Endodermal cell (in vitro differentiated cells): ENCODE results near the gene TIAM1. TPM values are rescaled to one million over a fixed set of nuclear protein-coding genes. Genes with fewer than 3 reads are reported as not detected.

Source experiments
- DNase-seq: peaks from one replicate; pipeline ENCODE4 v3.0.0-alpha.2; 2017
- H3K27ac ChIP-seq: 2 replicates; pipeline ENCODE4 v1.5.1; 2013; ENCODE audit warnings: mild to moderate bottlenecking, low read depth, low read length, moderate library complexity
- H3K27me3 ChIP-seq: 2 replicates; pipeline ENCODE4 v1.6.1; 2013; ENCODE audit warnings: mild to moderate bottlenecking, low read length, moderate library complexity; ENCODE audit not compliant: insufficient read depth, control insufficient read depth, poor library complexity, severe bottlenecking
- H3K36me3 ChIP-seq: 2 replicates; pipeline ENCODE4 v1.7.0; 2013; ENCODE audit warnings: mild to moderate bottlenecking, low read length, moderate library complexity; ENCODE audit not compliant: control insufficient read depth, insufficient read depth
- H3K4me1 ChIP-seq: one replicate; pipeline ENCODE4 v1.7.0; 2013; ENCODE audit warnings: low read length; ENCODE audit not compliant: control insufficient read depth, insufficient read depth
- H3K4me3 ChIP-seq: 2 replicates; pipeline ENCODE4 v1.5.1; 2013; ENCODE audit warnings: mild to moderate bottlenecking, low read length, moderate library complexity
- H3K9ac ChIP-seq: 2 replicates; pipeline ENCODE4 v1.6.1; 2013; ENCODE audit warnings: mild to moderate bottlenecking, low read length, moderate library complexity; ENCODE audit not compliant: poor library complexity, severe bottlenecking; ENCODE audit errors: extremely low read depth
- H3K9me3 ChIP-seq: 2 replicates; pipeline ENCODE4 v1.6.1; 2013; ENCODE audit warnings: mild to moderate bottlenecking, low read length, moderate library complexity; ENCODE audit not compliant: control insufficient read depth
- H3K27ac Mint-ChIP-seq: 2 replicates; pipeline ENCODE4 v1.8.0; 2020; ENCODE audit warnings: mixed read lengths
- H3K27me3 Mint-ChIP-seq: 2 replicates; pipeline ENCODE4 v1.8.0; 2021; ENCODE audit warnings: mild to moderate bottlenecking, mixed read lengths; ENCODE audit not compliant: insufficient read depth
- H3K36me3 Mint-ChIP-seq: 2 replicates; pipeline ENCODE4 v1.8.0; 2020; ENCODE audit warnings: low read depth, mixed read lengths
- H3K4me1 Mint-ChIP-seq: 2 replicates; pipeline ENCODE4 v1.8.0; 2020; ENCODE audit warnings: mixed read lengths
- H3K4me3 Mint-ChIP-seq: 2 replicates; pipeline ENCODE4 v1.8.0; 2020; ENCODE audit warnings: mild to moderate bottlenecking, moderate library complexity, mixed read lengths
- H3K9me3 Mint-ChIP-seq: 2 replicates; pipeline ENCODE4 v1.8.0; 2020; ENCODE audit warnings: mild to moderate bottlenecking, mixed read lengths
- WGBS, 2 experiments: methylation state at CpG; one replicate each; pipeline versions ENCODE4 v1.1.5 to v1.1.7; 2013; ENCODE audit warnings: missing lambda C conversion rate in 2 of 2, mixed read lengths in 1 of 2; ENCODE audit not compliant: insufficient coverage in 1 of 2, insufficient read length in 1 of 2; 5-methylcytosine and 5-hydroxymethylcytosine counted together
- total RNA-seq, 2 donors: library from RNA; stranded (reverse); fragmentation: NEBNext Ultra II Directional in 1 of 2; extraction: Animal tissue kit (Norgen Biotek cat#: 25700) in 1 of 2; gene quantifications; 2 replicates in 1 of 2; 3 replicates in 1 of 2; pipeline ENCODE4 v1.2.1, GENCODE V29; 2021
- TF ChIP-seq, protein P1 (sequence below): fragments of 200-600 bp; sonication (generic); conservative IDR thresholded peaks from 2 replicates; pipeline ENCODE4 v1.5.0; 2021; ENCODE audit warnings: antibody characterized with exemption, mild to moderate bottlenecking

The TIAM1 gene
- total RNA-seq, 2 donors from 2014 or later: 29.4 to 33.3 TPM

DNA sequence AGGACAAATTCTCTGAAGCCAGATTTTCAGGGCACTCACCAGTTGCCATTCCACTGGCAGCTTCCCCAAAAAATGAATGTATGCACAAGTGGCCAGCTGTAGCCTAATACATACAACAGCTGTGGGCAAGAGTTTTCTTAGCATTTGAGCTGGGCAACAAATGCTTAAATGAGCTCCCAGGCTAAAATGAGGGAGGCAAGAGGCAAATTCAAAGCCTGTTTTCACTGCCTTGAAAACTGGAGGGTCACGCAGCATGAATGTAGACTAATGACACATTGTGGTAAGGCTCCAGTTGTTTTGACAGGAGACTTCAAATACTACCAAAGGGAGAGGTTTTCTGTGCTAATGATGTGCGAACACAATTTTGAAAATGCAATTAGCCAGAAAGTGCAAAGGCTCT is 88.2 kb downstream of the TIAM1 start:
- Mint-ChIP-seq H3K27me3 (no peaks in the 10 kb centered on the region), H3K4me3 (no peak overlapping the region), H3K27ac (no peak overlapping the region), H3K4me1 (peaks cover 32% of the 10 kb centered on the region), H3K9me3 (no peaks in the 10 kb centered on the region), H3K36me3 (peaks cover 2% of the 10 kb centered on the region)
- Histone ChIP-seq H3K9ac (no peak overlapping the region), H3K36me3 (no peaks in the 10 kb centered on the region), H3K27me3 (no peaks in the 10 kb centered on the region), H3K9me3 (no peaks in the 10 kb centered on the region), H3K4me1 (peaks cover 7% of the 10 kb centered on the region), H3K4me3 (no peak overlapping the region), H3K27ac (no peak overlapping the region)
- 98 to 100% methylated on average over 2 of the region's 2 CpGs for WGBS, 2 experiments
- TF ChIP-seq, protein P1, sequence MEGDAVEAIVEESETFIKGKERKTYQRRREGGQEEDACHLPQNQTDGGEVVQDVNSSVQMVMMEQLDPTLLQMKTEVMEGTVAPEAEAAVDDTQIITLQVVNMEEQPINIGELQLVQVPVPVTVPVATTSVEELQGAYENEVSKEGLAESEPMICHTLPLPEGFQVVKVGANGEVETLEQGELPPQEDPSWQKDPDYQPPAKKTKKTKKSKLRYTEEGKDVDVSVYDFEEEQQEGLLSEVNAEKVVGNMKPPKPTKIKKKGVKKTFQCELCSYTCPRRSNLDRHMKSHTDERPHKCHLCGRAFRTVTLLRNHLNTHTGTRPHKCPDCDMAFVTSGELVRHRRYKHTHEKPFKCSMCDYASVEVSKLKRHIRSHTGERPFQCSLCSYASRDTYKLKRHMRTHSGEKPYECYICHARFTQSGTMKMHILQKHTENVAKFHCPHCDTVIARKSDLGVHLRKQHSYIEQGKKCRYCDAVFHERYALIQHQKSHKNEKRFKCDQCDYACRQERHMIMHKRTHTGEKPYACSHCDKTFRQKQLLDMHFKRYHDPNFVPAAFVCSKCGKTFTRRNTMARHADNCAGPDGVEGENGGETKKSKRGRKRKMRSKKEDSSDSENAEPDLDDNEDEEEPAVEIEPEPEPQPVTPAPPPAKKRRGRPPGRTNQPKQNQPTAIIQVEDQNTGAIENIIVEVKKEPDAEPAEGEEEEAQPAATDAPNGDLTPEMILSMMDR: no peak
- no peak for DNase-seq

DNA sequence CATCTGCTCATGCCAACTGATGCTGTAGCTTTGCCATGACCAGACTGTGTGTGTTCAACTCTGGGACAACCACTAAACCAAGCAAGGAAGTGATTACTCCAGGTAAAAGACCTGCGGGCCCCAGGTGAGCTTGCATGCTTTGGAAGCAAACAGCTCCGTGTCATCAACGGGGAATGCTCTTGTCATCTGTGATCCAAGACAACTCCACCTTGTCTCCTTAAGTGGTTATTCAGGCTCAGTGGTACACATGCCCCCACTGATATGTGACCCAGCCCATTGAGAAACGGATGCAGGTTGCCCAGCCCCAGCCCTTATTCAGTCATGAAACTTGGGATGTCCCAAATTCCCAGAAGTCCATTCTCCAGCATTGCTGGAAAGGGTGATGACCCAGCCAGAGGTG is 89.0 kb downstream of the TIAM1 start:
- no peak for DNase-seq
- Histone ChIP-seq H3K4me1 (peaks cover 7% of the 10 kb centered on the region), H3K36me3 (no peaks in the 10 kb centered on the region), H3K27me3 (no peaks in the 10 kb centered on the region), H3K9me3 (no peaks in the 10 kb centered on the region), H3K4me3 (no peak overlapping the region), H3K27ac (no peak overlapping the region), H3K9ac (no peak overlapping the region)
- H3K36me3 Mint-ChIP-seq: peaks cover 6% of the 10 kb centered on the region
- TF ChIP-seq, protein P1: no peak
- no peaks in the 10 kb centered on the region for H3K9me3 Mint-ChIP-seq
- H3K4me3 Mint-ChIP-seq: no peak overlapping the region
- peaks cover 32% of the 10 kb centered on the region for H3K4me1 Mint-ChIP-seq
- no peak overlapping the region for H3K27ac Mint-ChIP-seq
- 89 to 90% methylated on average over 4 of the region's 4 CpGs for WGBS, 2 experiments
- H3K27me3 Mint-ChIP-seq: no peaks in the 10 kb centered on the region

DNA sequence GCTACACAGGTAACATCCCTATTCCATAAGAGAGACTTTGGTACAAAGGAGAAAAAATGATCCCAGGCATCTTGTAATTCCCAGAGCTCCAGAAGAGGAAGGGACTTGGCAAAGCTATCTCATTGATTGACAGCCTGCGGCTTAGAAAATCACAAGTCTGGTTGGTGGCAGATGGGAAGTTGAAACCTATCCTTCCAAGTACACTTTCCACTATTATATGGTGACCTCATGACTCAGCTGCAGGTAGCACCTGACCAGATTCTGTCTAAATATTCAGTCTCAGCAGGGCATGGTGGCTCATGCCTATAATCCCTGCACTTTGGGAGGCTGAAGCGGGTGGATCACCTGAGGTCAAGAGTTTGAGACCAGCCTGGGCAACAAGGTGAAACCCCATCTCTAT is 89.9 kb downstream of the TIAM1 start:
- no peak for DNase-seq
- TF ChIP-seq, protein P1: no peak
- Histone ChIP-seq H3K4me1 (peaks cover 7% of the 10 kb centered on the region), H3K27ac (no peak overlapping the region), H3K4me3 (no peak overlapping the region), H3K27me3 (no peaks in the 10 kb centered on the region), H3K9me3 (no peaks in the 10 kb centered on the region), H3K9ac (no peak overlapping the region), H3K36me3 (no peaks in the 10 kb centered on the region)
- Mint-ChIP-seq H3K36me3 (peaks cover 9% of the 10 kb centered on the region), H3K4me3 (no peak overlapping the region), H3K27ac (no peak overlapping the region), H3K9me3 (no peaks in the 10 kb centered on the region), H3K27me3 (no peaks in the 10 kb centered on the region), H3K4me1 (peaks cover 32% of the 10 kb centered on the region)
- WGBS, 2 experiments: 60 to 100% methylated on average over 1 to 2 of the region's 2 CpGs
